Measurements from ENCODE around the gene PIBF1.
"Not testable (repeated sequence)": the region's sequence is repeated elsewhere in the genome, so short reads cannot be mapped to it uniquely, and the experiment has no call there.

PIBF1 gene

GRCh38 chr13:72823081-72823480 is 41.1 kb downstream of the PIBF1 start:
- DNase-seq, result no peak

- DNase-seq, result no peak
Observed at GRCh38 chr13:72823724-72824123, 41.8 kb downstream of the PIBF1 start.

GRCh38 chr13:72834601-72835000 is 52.7 kb downstream of the PIBF1 start:
- no peak for DNase-seq

- DNase-seq, result peak; percentile 34
Observed at GRCh38 chr13:72839831-72840426, 58.0 kb downstream of the PIBF1 start.

GRCh38 chr13:72842991-72843390 is 61.1 kb downstream of the PIBF1 start:
- no peak for DNase-seq

GRCh38 chr13:72845148-72845547 is 63.2 kb downstream of the PIBF1 start:
- DNase-seq, result not testable (repeated sequence)

DNA sequence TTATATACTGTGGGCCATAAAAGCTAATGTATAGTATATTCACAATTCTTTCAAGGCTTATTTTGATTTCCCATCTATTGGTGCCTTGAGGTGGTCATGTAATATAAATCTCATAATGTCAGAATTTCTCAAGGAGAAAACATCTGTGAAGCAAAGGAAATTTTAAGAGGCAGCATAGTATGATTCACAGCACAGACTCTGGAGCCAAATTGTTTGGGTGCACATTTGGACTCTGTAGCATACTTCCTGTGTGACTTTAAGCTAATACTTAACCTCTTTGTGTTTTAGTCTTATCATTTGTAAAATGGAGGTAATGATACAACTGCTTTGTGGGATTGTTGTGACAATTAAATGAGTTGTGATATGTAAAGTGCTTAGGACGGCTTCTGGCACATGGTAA is 67.6 kb downstream of the PIBF1 start:
- no peak for DNase-seq

DNA sequence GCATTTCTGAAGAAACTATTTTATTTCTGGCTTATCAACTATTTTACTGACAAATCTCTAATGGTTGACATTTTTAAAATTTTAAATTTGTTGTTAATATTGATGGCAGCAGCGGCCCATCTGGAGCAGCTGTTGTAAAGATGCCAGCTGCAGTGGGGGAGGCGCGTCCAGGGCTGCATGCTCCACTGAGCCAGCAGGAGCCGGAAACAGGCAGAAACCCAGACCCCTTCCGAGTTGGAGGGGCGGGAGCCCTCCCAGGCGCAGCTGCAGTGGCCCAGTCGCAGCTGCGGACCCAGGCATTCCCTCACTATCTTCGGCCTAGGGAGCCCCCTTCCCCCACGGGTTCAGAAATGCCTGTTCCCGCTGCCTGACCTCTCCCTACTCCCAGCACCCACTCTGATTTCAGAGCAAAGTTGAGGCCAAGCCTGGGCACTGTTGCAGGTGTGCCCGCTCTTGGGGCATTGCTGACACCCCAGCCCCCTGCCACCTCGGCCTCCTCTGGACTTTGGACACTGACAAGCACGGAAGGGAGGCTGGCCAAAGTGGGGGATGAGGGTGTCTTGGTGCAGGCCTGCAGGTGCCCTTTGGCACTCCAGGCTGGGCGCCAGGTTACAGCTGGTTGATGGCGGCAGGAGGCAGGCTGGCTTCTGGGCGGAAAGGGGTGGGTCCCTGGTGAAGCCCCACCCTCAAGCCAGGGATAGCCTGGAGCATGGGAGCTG is 69.2 kb downstream of the PIBF1 start:
- DNase-seq, result no peak

GRCh38 chr13:72851678-72852014 is 69.7 kb downstream of the PIBF1 start:
- DNase-seq, result no peak

DNA sequence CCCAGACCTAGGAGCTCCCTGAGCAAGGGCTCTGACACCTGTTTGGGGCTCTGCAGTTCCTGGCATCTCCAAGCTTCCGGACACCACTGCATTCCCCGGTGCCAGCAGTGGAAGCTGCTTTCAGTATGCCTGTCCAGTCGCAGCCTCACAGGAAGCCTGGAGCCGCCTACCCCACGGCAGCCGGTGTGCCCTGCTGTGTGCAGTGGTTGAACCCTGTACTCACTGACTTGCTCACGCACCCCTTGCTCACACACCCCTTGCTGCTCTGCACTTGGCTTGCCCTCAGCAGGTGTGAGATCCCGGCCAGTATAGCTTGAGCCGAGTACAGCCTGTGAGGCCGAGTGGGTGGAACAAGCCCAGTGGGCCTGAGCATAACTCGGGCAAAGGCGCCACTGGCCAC is 70.3 kb downstream of the PIBF1 start:
- DNase-seq, result no peak

DNA sequence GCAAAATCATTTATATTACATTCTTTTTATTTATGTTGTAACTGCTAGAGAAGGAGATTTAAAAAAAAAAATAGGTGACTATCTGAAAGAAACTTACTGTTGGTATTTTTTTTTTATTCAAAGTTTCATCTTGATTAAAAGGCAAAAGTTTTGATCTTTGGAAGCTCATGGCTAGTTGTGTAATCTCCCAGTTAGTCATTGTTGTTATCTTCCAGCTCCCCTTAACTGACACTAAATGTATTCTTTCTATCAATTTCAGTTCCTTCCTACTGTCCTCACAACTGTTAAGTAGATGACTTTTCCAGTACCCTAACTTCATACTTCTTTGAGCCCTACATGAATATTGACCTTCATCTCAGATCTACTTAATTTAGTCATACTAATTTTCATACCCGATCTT is 71.1 kb downstream of the PIBF1 start:
- no peak for DNase-seq

GRCh38 chr13:72864142-72865011 is 82.4 kb downstream of the PIBF1 start:
- no peak for DNase-seq

DNA sequence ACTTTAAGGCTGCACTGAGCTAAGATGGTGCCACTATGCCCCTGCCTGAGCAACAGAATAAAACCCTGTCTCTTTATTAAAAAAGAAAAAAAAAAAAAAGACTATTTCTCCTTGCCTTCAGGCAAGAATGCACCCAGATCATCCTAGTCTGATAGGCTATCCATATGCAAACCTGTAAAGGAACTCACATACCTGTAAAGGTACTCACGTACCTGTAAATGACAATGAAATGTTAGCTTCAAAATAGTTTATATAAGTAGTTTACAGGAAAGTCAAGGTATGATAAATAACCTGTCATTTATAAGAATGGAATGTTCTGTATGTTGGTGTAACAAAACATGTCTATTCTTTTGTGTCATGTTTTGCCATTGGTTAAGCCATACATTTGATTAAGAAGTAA is 86.3 kb downstream of the PIBF1 start:
- DNase-seq, result no peak

DNA sequence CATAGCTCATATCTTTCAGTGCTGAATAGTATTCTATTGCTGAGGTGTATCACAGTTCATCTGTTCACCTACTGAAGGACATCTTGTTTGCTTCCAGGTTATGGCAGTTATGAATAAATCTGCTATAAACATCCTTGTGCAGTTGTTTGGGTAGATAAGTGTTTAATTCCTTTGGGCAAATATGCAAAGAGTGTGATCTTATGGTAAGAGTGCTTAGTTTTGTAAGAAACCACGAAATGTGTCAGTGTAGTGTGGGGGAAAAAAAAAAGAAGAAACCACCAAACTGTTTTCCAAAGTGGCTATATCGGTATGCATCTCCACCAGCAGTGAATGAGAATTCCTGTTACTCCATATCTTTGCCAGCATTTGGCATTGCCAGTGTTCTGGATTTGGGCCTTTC is 93.3 kb downstream of the PIBF1 start:
- no peak for DNase-seq

DNA sequence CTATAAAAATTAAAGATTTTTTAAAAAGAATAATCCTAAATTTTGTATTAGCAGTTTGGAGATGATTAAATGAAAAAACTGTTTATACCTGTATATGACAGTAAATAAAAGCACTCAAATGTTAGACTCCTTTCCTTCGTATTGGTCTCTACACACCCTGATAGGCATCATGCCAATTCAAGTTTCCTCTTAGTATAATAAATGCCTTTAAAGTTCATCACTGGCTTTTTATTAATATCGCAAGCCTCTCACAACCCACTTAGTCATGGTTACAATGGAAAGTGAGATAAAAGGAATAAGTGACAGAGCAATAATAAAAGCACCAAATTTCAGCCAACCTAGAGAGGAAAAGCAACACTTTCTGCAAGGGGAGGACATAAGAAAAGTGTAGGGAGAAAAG is 102.2 kb downstream of the PIBF1 start:
- DNase-seq, result no peak

DNA sequence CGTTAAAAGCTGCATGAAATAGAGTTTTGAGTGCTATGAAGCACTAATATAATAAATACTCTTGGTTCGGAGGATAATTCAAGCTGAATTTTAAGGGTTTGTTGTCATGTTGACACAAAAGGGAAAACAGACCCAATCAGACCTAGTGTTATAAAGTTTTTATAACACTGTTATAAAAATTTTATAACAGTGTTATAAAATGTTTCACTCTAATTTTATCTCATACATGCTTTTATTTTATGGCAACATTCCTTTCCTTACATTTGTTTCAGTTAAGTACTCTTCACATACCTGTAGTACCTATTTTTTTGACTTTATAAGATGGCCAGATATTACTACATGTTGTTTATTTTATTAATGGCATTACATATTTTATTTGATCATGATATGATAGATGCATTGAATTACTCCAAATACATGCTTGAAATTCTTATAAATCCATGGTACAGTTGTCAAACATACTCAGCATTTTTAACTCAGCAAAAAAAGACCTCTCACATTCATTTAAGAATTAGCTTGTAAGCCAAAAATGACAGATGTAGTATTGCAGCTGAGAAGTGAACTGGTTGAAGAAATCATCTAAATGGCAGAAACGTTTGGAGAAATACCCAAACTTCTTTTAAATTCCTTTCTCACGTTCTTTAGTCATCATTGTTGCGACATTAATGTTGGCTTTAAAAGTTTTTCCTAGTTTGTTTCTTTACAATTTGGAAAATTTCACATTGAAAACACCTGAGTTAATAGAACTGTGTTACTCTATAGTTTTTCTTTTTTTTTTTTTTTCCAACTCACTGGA is 104.5 kb downstream of the PIBF1 start:
- DNase-seq, result no peak

DNA sequence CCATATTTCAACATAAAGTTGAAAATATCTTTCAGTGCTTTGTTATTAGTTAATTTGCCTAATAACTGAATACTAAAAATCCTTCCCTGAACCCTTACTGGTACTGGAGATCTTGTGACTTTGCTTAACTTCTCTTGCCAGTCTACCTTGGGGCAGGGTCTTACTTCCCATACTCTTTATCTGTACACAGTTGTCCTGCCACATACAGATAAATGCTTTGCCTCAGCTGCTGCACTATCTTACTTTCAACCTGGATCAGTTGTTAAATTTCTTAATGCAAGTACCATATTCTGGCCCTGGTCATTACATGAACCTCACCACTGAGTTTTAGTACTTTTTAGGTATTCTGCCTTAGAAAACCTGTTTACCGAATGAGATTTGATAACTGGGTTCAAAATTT is 107.6 kb downstream of the PIBF1 start:
- no peak for DNase-seq

DNA sequence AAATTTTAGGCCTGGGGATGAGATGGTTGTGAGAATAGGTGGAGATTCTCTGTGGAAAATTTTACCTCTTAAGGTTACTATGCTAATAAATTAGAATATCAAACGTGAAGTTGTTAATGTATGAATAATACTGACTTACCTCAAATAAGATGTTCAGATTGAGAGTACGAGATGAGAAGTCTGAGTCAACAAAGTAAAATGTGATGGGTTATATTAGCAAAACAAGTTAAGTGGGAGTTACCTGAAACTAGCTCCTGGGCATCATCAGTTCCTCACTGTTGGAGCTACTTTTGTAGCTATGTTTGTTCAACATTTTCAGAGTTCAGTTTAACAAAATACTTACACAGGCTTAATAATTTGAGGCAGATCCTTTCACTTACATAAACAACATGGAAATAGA is 108.6 kb downstream of the PIBF1 start:
- DNase-seq, result no peak

GRCh38 chr13:72891423-72891822 is 109.5 kb downstream of the PIBF1 start:
- no peak for DNase-seq

GRCh38 chr13:72896869-72897268 is 114.9 kb downstream of the PIBF1 start:
- no peak for DNase-seq

DNA sequence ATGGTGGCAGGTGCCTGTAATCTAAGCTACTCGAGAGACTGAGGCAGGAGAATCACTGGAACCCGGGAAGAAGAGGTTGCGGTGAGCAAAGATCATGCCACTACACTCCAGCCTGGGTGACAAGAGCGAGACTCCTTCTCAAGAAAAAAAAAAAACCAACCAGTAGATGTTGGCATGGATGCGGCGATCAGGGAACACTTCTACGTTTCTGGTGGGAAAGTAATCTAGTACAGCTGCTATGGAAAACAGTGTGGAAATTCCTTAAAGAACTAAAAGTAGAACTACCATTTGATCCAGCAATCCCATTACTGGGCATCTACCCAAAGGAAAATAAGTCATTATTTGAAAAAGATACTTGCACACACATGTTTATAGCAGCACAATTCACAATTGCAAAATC is 119.6 kb downstream of the PIBF1 start:
- DNase-seq, result not testable (repeated sequence)

DNA sequence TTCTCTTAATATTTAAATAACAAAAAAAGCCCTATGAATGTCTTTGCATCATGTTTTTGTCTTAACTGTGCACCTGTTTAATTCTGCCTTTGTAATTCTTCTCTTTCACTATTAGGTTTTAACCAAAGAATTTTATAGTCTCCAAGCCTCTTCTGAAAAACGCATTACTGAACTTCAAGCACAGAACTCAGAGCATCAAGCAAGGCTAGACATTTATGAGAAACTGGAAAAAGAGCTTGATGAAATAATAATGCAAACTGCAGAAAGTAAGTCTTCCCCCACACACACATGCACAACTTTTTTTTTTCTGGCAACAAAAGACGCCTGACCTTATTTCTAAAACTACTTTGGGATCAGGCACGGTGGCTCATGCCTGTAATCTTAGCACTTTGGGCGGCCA is 126.5 kb downstream of the PIBF1 start:
- DNase-seq, result no peak

DNA sequence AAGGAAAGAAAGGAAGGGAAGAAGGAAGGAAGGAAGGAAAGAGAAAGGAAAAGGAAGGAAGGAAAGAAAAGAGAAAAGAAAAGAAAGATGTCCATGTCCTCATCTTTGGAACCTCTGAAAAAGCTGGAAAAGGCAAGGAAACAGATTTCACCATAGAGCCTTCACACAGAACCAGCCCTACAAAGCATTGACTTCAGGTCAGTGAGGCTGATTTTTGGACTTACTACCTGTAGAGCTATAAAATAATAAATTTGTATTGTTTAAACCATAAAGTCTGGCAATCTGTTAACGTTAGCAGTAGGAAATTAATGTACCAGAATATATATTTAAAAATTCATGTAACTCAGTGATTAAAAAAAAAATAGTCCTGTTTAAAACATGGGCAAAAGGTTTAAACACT is 130.0 kb downstream of the PIBF1 start:
- no peak for DNase-seq

Measured in 8988T (cell line).